GM18502 (cell line): ENCODE results near the gene SLC35F4.

ENCODE experiments used
- ATAC-seq: cut with Tn5 transposase; IDR thresholded peaks from one replicate; pipeline ENCODE4 v1.9.1; 2021; ENCODE audit warnings: mild to moderate bottlenecking; ENCODE audit not compliant: unreplicated experiment, poor library complexity

The SLC35F4 gene

GRCh38 chr14:57652769-57653168 is 213.1 kb downstream of the SLC35F4 start:
- no peak for ATAC-seq

GRCh38 chr14:57641776-57642175 is 224.1 kb downstream of the SLC35F4 start:
- ATAC-seq: no peak

- no peak for ATAC-seq
These were observed 225.9 kb downstream of the SLC35F4 start for GRCh38 chr14:57640036-57640435.

DNA sequence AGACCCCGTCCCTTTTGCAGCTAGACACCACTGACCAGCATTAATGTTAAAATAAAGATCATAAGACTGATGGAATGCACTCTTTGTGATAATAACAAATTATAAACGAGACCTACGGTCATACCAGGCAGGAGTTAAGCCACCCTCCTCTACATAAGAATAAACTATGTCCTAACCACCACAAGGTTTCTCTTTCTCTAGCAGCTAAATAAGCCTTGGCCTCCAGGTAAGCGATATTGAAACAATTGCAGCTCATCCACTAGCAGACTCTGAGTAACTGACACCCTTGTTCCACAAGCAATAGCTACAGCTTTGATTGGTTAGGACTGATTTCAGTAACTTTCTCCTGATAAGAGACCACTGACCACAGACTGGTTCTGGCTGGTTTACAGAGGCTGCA is 228.0 kb downstream of the SLC35F4 start:
- no peak for ATAC-seq

DNA sequence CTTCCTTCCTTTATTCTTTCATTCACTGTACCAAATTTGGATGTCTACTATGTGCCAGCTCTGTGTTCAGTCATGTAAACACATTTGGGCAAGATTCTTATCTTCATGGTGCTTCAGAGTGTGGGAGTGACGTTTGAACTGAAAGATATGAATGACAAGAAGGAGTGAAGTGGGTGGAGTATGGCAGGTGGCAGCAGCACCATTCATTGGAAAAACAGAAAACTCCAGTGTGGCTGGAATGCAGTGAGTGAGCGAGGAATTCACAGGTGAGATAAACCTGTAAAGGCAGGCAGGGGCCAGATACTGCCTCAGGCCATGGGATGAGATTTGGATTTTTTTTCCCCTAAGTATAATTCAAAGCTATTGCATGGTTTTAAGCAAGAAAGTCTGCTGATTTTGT is 231.6 kb downstream of the SLC35F4 start:
- no peak for ATAC-seq

- ATAC-seq: no peak
These were observed 233.2 kb downstream of the SLC35F4 start for GRCh38 chr14:57632649-57633048.

DNA sequence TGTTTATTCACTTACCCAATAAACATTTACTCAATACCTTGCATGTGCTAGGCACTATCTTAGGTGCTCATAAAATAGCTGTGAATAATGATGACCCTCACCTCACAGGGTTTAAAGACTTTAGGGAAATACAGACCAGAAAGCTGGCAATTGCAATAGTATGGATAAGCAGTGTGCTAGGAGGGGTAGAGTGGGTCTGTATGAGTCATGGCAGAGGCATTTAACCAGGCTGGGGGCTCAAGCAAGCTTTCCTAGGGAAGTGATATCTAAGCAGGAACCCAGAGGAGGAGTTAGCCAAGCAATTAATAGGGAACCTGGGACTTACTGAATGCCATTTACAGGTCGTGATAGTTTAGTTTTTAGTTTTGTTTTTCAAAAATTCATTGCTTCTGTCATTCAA is 248.4 kb downstream of the SLC35F4 start:
- ATAC-seq: no peak

- ATAC-seq: no peak
These were observed 252.9 kb downstream of the SLC35F4 start for GRCh38 chr14:57612946-57613345.

- no peak for ATAC-seq
These were observed 254.3 kb downstream of the SLC35F4 start for GRCh38 chr14:57611555-57612075.

DNA sequence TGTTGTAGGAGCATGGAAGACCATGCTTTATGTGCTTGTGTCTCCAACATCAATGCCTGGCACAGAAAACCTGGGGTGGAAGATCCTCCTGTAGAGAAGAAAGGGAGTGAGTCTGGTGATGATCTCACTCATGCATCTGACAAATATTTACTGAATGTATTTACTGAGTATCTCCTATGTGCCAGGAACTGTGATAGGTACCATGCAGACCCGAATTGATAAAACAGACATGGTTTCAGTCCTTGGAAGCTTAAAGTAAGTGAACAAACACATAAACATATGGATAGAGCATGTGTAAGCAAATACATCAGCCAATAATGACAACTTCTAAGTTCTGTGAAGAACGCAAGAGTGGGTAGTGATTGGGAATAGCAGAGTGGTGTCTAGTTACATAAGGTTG is 255.3 kb downstream of the SLC35F4 start:
- ATAC-seq: no peak

GRCh38 chr14:57609192-57610075 is 256.5 kb downstream of the SLC35F4 start:
- ATAC-seq: no peak

GRCh38 chr14:57607086-57607485 is 258.8 kb downstream of the SLC35F4 start:
- ATAC-seq: no peak

- no peak for ATAC-seq
These were observed 282.5 kb downstream of the SLC35F4 start for GRCh38 chr14:57583396-57583795.

- no peak for ATAC-seq
These were observed 283.1 kb downstream of the SLC35F4 start for GRCh38 chr14:57582746-57583145.

GRCh38 chr14:57578801-57579200 is 287.1 kb downstream of the SLC35F4 start:
- no peak for ATAC-seq

GRCh38 chr14:57576498-57576897 is 289.4 kb downstream of the SLC35F4 start:
- ATAC-seq: no peak

- ATAC-seq: no peak
These were observed 290.4 kb downstream of the SLC35F4 start for GRCh38 chr14:57575482-57575881.

- no peak for ATAC-seq
These were observed 291.1 kb downstream of the SLC35F4 start for GRCh38 chr14:57574617-57575288.

DNA sequence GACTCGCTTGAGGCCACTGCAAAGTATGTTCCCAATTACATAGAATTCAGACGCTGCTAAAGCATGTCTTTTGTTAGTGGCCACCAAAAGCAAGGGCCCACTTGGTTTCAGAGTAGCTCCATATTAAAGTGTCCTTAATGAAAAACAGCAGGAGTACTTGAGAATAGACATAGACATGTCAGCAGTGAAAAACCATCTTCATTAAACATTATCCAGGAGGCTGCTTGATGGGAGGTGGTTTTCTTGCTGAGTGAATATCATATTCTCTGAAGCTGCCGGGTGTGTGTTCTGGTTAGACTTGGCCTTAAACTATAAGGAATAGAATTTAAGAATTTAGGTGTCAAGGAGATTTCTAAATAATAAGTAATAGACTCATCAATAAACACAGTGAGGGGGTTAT is 292.7 kb downstream of the SLC35F4 start:
- ATAC-seq: no peak

DNA sequence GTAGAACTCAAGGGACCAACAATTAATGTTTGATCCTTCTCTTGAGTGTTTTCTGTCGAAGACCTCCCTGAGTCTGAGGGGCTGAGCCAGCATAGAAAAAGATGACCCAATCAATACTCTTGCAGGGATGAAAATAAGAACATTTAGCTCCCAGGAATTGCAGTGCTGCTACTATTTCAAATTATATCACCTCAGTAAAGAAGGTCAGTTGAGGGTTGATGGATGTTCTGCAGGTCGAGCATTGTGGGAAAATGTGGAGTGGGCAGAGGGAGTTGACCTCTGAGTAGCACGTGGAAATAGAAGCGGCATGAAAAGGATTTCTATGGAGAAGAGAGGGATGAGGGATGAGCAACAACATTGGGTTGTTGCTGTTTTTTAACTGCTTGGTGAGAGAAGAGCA is 297.3 kb downstream of the SLC35F4 start:
- no peak for ATAC-seq

GRCh38 chr14:57567220-57567619 is 298.7 kb downstream of the SLC35F4 start:
- ATAC-seq: no peak
